OCI-LY1 (cell line): ENCODE results near the gene PRSS21.
A peak's percentile ranks its signal among the peaks of the same experiment; 100 is the strongest.

Experiments used
- H2AFZ ChIP-seq: fragments of 200-600 bp; sonication (generic), shearing (Covaris generic); 2 replicates; pipeline ENCODE4 v1.6.0; 2014; ENCODE audit warnings: antibody characterized with exemption, mild to moderate bottlenecking, low read length
- H3F3A ChIP-seq: fragments of 200-600 bp; sonication (generic), shearing (Covaris generic); 2 replicates; pipeline ENCODE4 v1.6.0; 2014; ENCODE audit warnings: mild to moderate bottlenecking, antibody characterized with exemption, low read length, moderate library complexity; ENCODE audit not compliant: insufficient read depth
- H3K27ac ChIP-seq: fragments of 200-600 bp; sonication (generic); 2 replicates; pipeline ENCODE4 v1.5.1; 2014; ENCODE audit warnings: low read length, mixed run types, mild to moderate bottlenecking, low read depth; ENCODE audit not compliant: poor library complexity, severe bottlenecking
- H3K27me3 ChIP-seq: fragments of 200-600 bp; sonication (generic); 2 replicates; pipeline ENCODE4 v1.6.0; 2014; ENCODE audit warnings: antibody characterized with exemption, mild to moderate bottlenecking, low read length, moderate library complexity; ENCODE audit not compliant: insufficient read depth
- H3K36me3 ChIP-seq: fragments of 200-600 bp; sonication (generic); 2 replicates; pipeline ENCODE4 v1.6.1; 2014; ENCODE audit warnings: mild to moderate bottlenecking, antibody characterized with exemption, low read length, moderate library complexity, mixed read lengths; ENCODE audit not compliant: insufficient read depth
- H3K4me1 ChIP-seq: fragments of 200-600 bp; sonication (generic); 2 replicates; pipeline ENCODE4 v1.5.1; 2014; ENCODE audit warnings: mild to moderate bottlenecking, low read length, moderate library complexity; ENCODE audit not compliant: insufficient read depth, severe bottlenecking
- H3K4me2 ChIP-seq: fragments of 200-600 bp; sonication (generic), shearing (Covaris generic); 2 replicates; pipeline ENCODE4 v1.6.1; 2014; ENCODE audit warnings: low read length
- H3K4me3 ChIP-seq: fragments of 200-600 bp; sonication (generic); 2 replicates; pipeline ENCODE4 v1.5.1; 2014; ENCODE audit warnings: low read length, low read depth, mild to moderate bottlenecking, mixed read lengths; ENCODE audit not compliant: poor library complexity, severe bottlenecking
- H3K79me2 ChIP-seq: fragments of 200-600 bp; shearing (Covaris generic); 2 replicates; pipeline ENCODE4 v1.6.1; 2016; ENCODE audit warnings: mixed run types, low read length, mixed read lengths; ENCODE audit not compliant: insufficient read depth
- H3K9ac ChIP-seq: fragments of 200-600 bp; sonication (generic), shearing (Covaris generic); 2 replicates; pipeline ENCODE4 v1.6.1; 2014; ENCODE audit warnings: mild to moderate bottlenecking, low read length, mixed read lengths
- H3K9me2 ChIP-seq: fragments of 200-600 bp; sonication (generic), shearing (Covaris generic); 2 replicates; pipeline ENCODE4 v1.6.1; 2014; ENCODE audit warnings: low read depth, mild to moderate bottlenecking, low read length, mixed read lengths
- H3K9me3 ChIP-seq: fragments of 200-600 bp; shearing (Covaris generic); 2 replicates; pipeline ENCODE4 v1.6.1; 2014; ENCODE audit warnings: low read length, mixed read lengths
- H4K20me1 ChIP-seq: fragments of 200-600 bp; sonication (generic), shearing (Covaris generic); 2 replicates; pipeline ENCODE4 v1.6.0; 2016; ENCODE audit warnings: mild to moderate bottlenecking, low read length; ENCODE audit not compliant: insufficient read depth
- CTCF ChIP-seq: fragments of 200-600 bp; sonication (generic), shearing (Covaris generic); IDR thresholded peaks from 2 replicates; pipeline ENCODE4 v1.5.1; 2017; ENCODE audit warnings: mild to moderate bottlenecking, antibody characterized with exemption, low read length, moderate library complexity, mixed read lengths
- EZH2 ChIP-seq: fragments of 200-600 bp; sonication (generic), shearing (Covaris generic); IDR thresholded peaks from 2 replicates; pipeline ENCODE4 v1.8.0; 2017; ENCODE audit warnings: borderline replicate concordance, mixed run types, mild to moderate bottlenecking, antibody characterized with exemption, low read length, moderate library complexity, mixed read lengths

PRSS21 gene

DNA sequence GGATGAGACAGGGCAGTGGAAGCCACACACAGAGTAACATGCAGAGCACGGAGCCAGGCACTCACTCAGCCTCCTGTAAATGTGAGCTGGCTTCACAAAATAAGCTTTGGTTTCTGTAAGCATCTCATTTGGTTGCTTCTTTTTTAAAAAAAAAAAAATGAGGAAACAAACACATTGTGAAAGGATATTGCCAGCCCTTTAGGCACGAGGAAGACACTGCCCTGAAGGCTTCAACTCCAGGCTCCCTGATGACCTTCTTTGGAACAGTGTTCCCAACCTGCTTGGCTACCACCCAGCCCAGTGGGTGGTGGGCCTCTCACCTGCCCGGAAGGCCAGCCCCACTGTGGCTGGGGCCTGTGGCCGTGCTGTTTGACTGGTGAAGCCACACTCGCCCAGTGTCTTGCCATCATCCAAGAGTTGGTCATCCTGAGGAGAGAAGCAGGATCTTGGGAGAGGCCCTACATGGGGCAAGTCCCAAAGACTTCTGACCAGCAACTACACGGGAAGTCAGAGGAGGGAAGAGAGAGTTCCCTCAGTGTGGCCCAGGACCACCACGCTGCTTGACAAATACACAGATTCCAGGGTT, 41.8 kb upstream of the PRSS21 start:
- peak overlapping the region; percentile 94 for H3K4me3 ChIP-seq
- no peaks in the 10 kb centered on the region for H3K9me2 ChIP-seq
- H3K79me2 ChIP-seq = peaks cover 14% of the 10 kb centered on the region
- TF ChIP-seq CTCF (no peak), EZH2 (no peak)
- no peaks in the 10 kb centered on the region for H3F3A ChIP-seq
- peak overlapping the region; percentile 99 for H3K4me2 ChIP-seq
- H3K27me3 ChIP-seq = no peaks in the 10 kb centered on the region
- peak overlapping the region; percentile 97; the same call in 1 of the 2 replicates for H3K9ac ChIP-seq
- H2AFZ ChIP-seq = no peak overlapping the region
- H3K36me3 ChIP-seq = peaks cover 46% of the 10 kb centered on the region
- H4K20me1 ChIP-seq = no peaks in the 10 kb centered on the region
- peaks cover 24% of the 10 kb centered on the region for H3K4me1 ChIP-seq
- no peaks in the 10 kb centered on the region for H3K9me3 ChIP-seq
- H3K27ac ChIP-seq = peak overlapping the region; percentile 43

DNA sequence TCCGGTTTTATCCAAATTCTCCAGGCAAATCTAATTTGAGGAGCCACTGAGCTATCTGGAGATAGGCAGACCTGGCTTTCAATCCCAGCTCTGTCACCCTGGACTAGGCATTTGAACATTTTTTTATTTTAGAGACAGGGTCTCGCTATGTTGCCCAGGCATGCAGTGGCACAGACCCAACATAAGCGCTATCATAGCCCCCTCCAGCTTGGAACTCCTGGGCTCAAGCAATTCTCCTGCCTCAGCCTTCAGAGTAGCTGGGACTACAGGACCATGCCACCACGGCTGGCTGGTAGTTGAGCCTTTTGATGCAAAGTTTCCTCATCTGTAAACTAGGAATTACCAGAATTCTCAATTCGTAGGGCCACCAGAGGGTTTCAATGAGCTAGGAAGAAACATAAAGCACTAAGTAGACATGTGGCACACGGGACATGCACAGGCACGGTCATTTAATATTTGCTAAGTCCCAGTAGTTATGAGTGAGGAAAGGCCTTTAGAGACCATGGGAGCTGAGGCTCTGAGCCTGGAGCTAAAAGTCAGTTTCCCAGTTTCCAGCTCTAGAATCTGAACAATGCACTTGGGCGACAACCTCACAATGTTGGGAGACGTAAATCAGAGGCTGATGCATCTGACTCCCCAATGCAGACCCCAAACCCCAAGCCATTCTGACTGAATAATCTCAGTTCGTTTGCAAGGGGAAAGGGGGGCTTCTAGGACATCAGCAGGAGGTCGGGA, 41.1 kb upstream of the PRSS21 start:
- Histone ChIP-seq H2AFZ (no peak overlapping the region), H3K9ac (peak overlapping the region; percentile 97), H3K4me3 (peak overlapping the region; percentile 94), H3K79me2 (peaks cover 14% of the 10 kb centered on the region), H3K36me3 (peaks cover 39% of the 10 kb centered on the region), H3K27me3 (no peaks in the 10 kb centered on the region), H3K4me2 (peak overlapping the region; percentile 99), H4K20me1 (no peaks in the 10 kb centered on the region), H3F3A (no peaks in the 10 kb centered on the region), H3K9me3 (no peaks in the 10 kb centered on the region), H3K4me1 (peaks cover 24% of the 10 kb centered on the region), H3K9me2 (no peaks in the 10 kb centered on the region), H3K27ac (peak overlapping the region; percentile 24)
- TF ChIP-seq CTCF (no peak), EZH2 (no peak)

DNA sequence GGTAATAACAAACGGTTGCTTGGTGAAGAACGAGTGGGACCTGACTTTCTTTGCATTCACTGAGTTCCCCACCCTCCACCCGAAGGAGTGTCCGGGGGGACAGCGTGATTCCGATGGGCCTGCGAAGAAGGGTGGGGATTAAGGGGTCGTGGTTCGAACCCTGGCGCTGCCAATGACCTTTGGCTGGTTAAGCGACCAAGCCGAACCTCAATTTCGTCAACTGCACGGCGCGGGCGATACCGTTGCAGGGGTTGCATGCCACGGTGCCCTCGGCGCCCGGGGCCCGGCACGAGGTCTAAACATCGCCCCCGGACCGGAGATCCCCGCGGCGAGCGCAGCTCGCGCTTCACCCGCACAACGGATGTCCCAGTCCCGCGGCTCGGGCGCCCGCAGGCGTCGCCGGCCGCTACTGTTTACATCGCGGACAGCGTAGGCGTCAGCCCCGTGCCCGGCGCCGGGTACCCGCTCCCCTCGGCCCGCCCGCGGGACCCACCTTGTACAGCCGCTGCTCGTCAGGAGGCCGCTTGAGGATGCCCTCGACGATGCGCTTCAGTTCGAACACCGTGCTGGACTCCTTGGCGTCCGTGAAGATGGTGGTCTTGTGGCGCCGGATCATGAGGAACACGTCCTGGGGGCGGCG, 40.4 kb upstream of the PRSS21 start:
- H3K4me3 ChIP-seq = peak overlapping the region; percentile 94
- H3K27me3 ChIP-seq = no peaks in the 10 kb centered on the region
- no peak overlapping the region for H2AFZ ChIP-seq
- no peaks in the 10 kb centered on the region for H3K9me3 ChIP-seq
- H3K27ac ChIP-seq = peak overlapping the region; percentile 24
- H3F3A ChIP-seq = no peaks in the 10 kb centered on the region
- peaks cover 32% of the 10 kb centered on the region for H3K36me3 ChIP-seq
- peaks cover 14% of the 10 kb centered on the region for H3K79me2 ChIP-seq
- no peaks in the 10 kb centered on the region for H3K9me2 ChIP-seq
- H3K4me2 ChIP-seq = peak overlapping the region; percentile 99
- H4K20me1 ChIP-seq = no peaks in the 10 kb centered on the region
- peak overlapping the region; percentile 97 for H3K9ac ChIP-seq
- H3K4me1 ChIP-seq = peaks cover 24% of the 10 kb centered on the region
- TF ChIP-seq EZH2 (no peak), CTCF (no peak)
